ENCODE data around the gene ARHGEF39.
A peak's percentile ranks its signal among the peaks of the same experiment; 100 is the strongest.

Gene ARHGEF39

DNA sequence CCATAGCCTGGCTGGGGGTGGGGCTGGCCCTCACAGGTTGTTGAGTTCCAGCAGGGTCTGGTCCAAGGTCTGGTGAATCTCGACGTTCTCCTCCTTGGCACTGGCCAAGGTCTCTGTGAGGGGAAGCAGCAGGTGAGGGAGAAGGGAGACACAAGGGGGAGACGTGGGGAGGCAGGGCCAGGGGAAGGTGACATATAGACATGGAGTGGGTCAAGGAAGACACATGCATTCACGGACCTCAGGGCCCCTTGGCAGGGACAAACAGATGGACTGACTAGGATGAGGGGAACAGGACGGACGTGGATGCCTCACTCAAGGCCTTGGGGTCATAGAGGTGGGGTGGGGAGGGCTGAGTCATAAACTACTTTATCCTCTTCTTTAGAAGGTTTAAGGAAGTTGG is 17.1 kb upstream of the ARHGEF39 start:
- no peak overlapping the region for H3K23ac ChIP-seq (ENCODE audit: low read length)
- H3K4me2 ChIP-seq (ENCODE audit: low read length), result no peak overlapping the region
- no CpG with 5 or more reads among the region's 6 CpGs for WGBS (ENCODE audit: extremely low coverage, insufficient coverage, low lambda C conversion rate)
- no peak overlapping the region for H3K9ac ChIP-seq (ENCODE audit: low read length)
- H2BK5ac ChIP-seq (ENCODE audit: low read length), result no peak overlapping the region
- no peak overlapping the region for H4K5ac ChIP-seq (ENCODE audit: low read length)
- no peaks in the 10 kb centered on the region for H3K4me1 ChIP-seq (ENCODE audit: control insufficient read depth, low read depth, low read length)
- no peak overlapping the region for H4K8ac ChIP-seq (ENCODE audit: low read depth, low read length)
- H3K27ac ChIP-seq (ENCODE audit: low read depth, low read length), result no peak overlapping the region
- H2BK120ac ChIP-seq (ENCODE audit: low read depth, low read length), result no peak overlapping the region
- no peaks in the 10 kb centered on the region for H3K79me2 ChIP-seq (ENCODE audit: control insufficient read depth, insufficient read depth, low read length)
- no peak overlapping the region for H3K4ac ChIP-seq (ENCODE audit: low read depth, low read length)
- H2AK5ac ChIP-seq (ENCODE audit: low read length), result no peak overlapping the region
- peaks cover 8% of the 10 kb centered on the region for H3K79me1 ChIP-seq (ENCODE audit: low read length)
- H3K18ac ChIP-seq (ENCODE audit: low read length), result no peak overlapping the region
- peaks cover 11% of the 10 kb centered on the region for H3K36me3 ChIP-seq (ENCODE audit: control insufficient read depth, insufficient read depth, low read length)
- no peaks in the 10 kb centered on the region for H3K27me3 ChIP-seq (ENCODE audit: insufficient read depth, low read length, poor library complexity)
- DNase-seq, result no peak
- no peak overlapping the region for H2BK15ac ChIP-seq (replicated peaks; ENCODE audit: low read depth)
- no peak overlapping the region for H3K4me3 ChIP-seq (ENCODE audit: low read length)
- no peak overlapping the region for H3K56ac ChIP-seq (ENCODE audit: low read length)

DNA sequence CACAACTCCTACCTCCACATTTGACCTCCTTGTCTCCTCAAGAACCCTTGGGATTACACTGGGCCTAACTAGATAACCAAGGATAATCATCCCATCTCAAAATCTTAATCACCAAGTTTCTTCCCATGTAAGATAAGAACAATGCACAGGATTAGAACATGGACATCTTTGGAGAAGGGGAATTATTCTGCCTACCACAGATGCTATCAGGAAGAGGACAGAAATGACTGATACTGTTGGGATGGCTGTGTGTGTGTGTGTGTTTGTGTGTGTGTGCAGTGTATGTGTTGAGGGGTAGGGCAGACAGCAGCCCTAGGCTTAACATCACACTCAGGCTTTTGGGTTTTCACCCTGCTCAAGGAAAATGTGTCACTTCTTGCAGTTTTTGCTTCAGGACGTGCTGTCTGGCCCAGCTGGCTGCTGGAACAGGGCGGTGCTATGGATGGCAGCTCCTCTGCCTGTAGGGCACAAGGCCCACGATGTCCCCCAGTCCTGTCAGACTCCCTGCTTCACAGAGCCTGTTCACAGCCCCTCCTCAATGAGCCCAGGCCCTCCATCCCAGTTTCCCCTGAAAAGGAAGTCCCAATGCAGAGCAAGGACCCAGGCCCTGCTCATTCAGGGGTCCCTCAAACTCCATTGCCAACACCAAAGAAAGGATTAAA is 16.5 kb upstream of the ARHGEF39 start:
- no peak for DNase-seq
- Histone ChIP-seq H4K5ac (ENCODE audit: low read length) (no peak overlapping the region), H3K36me3 (ENCODE audit: control insufficient read depth, insufficient read depth, low read length) (peaks cover 11% of the 10 kb centered on the region), H3K4me1 (ENCODE audit: control insufficient read depth, low read depth, low read length) (no peaks in the 10 kb centered on the region), H3K27me3 (ENCODE audit: insufficient read depth, low read length, poor library complexity) (no peaks in the 10 kb centered on the region), H3K79me1 (ENCODE audit: low read length) (peaks cover 3% of the 10 kb centered on the region), H3K4me3 (ENCODE audit: low read length) (no peak overlapping the region), H3K9ac (ENCODE audit: low read length) (no peak overlapping the region), H4K8ac (ENCODE audit: low read depth, low read length) (no peak overlapping the region), H3K23ac (ENCODE audit: low read length) (no peak overlapping the region), H2AK5ac (ENCODE audit: low read length) (no peak overlapping the region), H3K4me2 (ENCODE audit: low read length) (no peak overlapping the region), H3K27ac (ENCODE audit: low read depth, low read length) (no peak overlapping the region), H2BK120ac (ENCODE audit: low read depth, low read length) (no peak overlapping the region), H3K18ac (ENCODE audit: low read length) (no peak overlapping the region), H2BK15ac (replicated peaks; ENCODE audit: low read depth) (no peak overlapping the region), H3K4ac (ENCODE audit: low read depth, low read length) (no peak overlapping the region), H3K56ac (ENCODE audit: low read length) (no peak overlapping the region), H3K79me2 (ENCODE audit: control insufficient read depth, insufficient read depth, low read length) (no peaks in the 10 kb centered on the region), H2BK5ac (ENCODE audit: low read length) (no peak overlapping the region)
- no CpG with 5 or more reads among the region's 3 CpGs for WGBS (ENCODE audit: extremely low coverage, insufficient coverage, low lambda C conversion rate)

DNA sequence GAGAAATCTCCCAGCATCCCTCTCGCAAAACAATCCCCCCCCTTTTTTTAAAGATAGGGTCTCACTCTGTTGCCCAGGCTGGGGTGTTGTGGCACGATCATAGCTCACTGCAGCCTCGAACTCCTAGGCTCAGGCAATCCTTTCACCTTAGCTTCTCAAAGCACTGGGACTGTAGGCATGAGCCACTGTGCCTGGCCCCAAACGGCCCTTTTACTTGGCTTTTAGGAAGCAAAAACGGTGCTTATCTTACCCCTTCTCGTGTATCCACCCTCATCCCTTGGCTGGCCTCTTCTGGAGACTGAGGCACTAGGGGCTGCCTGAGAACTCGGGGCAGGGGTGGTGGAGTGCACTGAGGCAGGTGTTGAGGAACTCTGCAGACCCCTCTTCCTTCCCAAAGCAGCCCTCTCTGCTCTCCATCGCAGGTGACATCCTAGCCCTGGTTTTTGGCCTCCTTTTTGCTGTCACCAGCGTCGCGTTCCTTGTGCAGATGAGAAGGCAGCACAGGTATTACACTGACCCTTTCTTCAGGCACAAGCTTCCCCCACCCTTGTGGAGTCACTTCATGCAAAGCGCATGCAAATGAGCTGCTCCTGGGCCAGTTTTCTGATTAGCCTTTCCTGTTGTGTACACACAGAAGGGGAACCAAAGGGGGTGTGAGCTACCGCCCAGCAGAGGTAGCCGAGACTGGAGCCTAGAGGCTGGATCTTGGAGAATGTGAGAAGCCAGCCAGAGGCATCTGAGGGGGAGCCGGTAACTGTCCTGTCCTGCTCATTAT is 15.5 kb upstream of the ARHGEF39 start:
- H3K27ac ChIP-seq (ENCODE audit: low read depth, low read length), result no peak overlapping the region
- peak; percentile 95 for DNase-seq
- H4K8ac ChIP-seq (ENCODE audit: low read depth, low read length), result no peak overlapping the region
- H3K4ac ChIP-seq (ENCODE audit: low read depth, low read length), result no peak overlapping the region
- no peaks in the 10 kb centered on the region for H3K79me1 ChIP-seq (ENCODE audit: low read length)
- H3K23ac ChIP-seq (ENCODE audit: low read length), result no peak overlapping the region
- no peak overlapping the region for H2BK120ac ChIP-seq (ENCODE audit: low read depth, low read length)
- WGBS (ENCODE audit: extremely low coverage, insufficient coverage, low lambda C conversion rate), result no CpG with 5 or more reads among the region's 15 CpGs
- H3K36me3 ChIP-seq (ENCODE audit: control insufficient read depth, insufficient read depth, low read length), result peaks cover 11% of the 10 kb centered on the region
- H3K4me1 ChIP-seq (ENCODE audit: control insufficient read depth, low read depth, low read length), result peaks cover 4% of the 10 kb centered on the region
- H4K5ac ChIP-seq (ENCODE audit: low read length), result no peak overlapping the region
- H3K18ac ChIP-seq (ENCODE audit: low read length), result no peak overlapping the region
- H2BK15ac ChIP-seq (replicated peaks; ENCODE audit: low read depth), result no peak overlapping the region
- no peaks in the 10 kb centered on the region for H3K79me2 ChIP-seq (ENCODE audit: control insufficient read depth, insufficient read depth, low read length)
- no peaks in the 10 kb centered on the region for H3K27me3 ChIP-seq (ENCODE audit: insufficient read depth, low read length, poor library complexity)
- H3K56ac ChIP-seq (ENCODE audit: low read length), result no peak overlapping the region
- no peak overlapping the region for H3K4me3 ChIP-seq (ENCODE audit: low read length)
- H2BK5ac ChIP-seq (ENCODE audit: low read length), result no peak overlapping the region
- H2AK5ac ChIP-seq (ENCODE audit: low read length), result no peak overlapping the region
- no peak overlapping the region for H3K9ac ChIP-seq (ENCODE audit: low read length)
- no peak overlapping the region for H3K4me2 ChIP-seq (ENCODE audit: low read length)

DNA sequence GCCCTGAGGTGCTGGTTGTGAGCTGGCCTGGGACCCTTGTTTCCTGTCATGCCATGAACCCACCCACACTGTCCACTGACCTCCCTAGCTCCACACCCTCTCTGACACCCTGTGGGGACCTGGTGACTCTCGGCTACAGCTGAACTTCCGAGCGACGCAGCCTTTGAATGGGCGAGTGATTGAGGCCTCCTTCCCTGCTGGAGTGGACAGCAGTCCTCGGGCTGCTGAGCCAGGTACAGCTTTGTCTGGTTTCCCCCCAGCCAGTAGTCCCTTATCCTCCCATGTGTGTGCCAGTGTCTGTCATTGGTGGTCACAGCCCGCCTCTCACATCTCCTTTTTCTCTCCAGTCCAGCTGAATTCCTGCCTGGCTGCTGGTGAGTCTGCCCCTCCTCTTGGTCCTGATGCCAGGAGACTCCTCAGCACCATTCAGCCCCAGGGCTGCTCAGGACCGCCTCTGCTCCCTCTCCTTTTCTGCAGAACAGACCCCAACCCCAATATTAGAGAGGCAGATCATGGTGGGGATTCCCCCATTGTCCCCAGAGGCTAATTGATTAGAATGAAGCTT is 14.9 kb upstream of the ARHGEF39 start:
- peaks cover 11% of the 10 kb centered on the region for H3K36me3 ChIP-seq (ENCODE audit: control insufficient read depth, insufficient read depth, low read length)
- no peak overlapping the region for H3K9ac ChIP-seq (ENCODE audit: low read length)
- no peak overlapping the region for H3K27ac ChIP-seq (ENCODE audit: low read depth, low read length)
- no CpG with 5 or more reads among the region's 8 CpGs for WGBS (ENCODE audit: extremely low coverage, insufficient coverage, low lambda C conversion rate)
- H4K8ac ChIP-seq (ENCODE audit: low read depth, low read length), result no peak overlapping the region
- no peak overlapping the region for H3K4me2 ChIP-seq (ENCODE audit: low read length)
- H3K4ac ChIP-seq (ENCODE audit: low read depth, low read length), result no peak overlapping the region
- no peak overlapping the region for H3K23ac ChIP-seq (ENCODE audit: low read length)
- H2AK5ac ChIP-seq (ENCODE audit: low read length), result no peak overlapping the region
- no peak for DNase-seq
- no peaks in the 10 kb centered on the region for H3K27me3 ChIP-seq (ENCODE audit: insufficient read depth, low read length, poor library complexity)
- H3K4me3 ChIP-seq (ENCODE audit: low read length), result no peak overlapping the region
- no peak overlapping the region for H3K18ac ChIP-seq (ENCODE audit: low read length)
- H3K4me1 ChIP-seq (ENCODE audit: control insufficient read depth, low read depth, low read length), result peaks cover 4% of the 10 kb centered on the region
- no peak overlapping the region for H3K56ac ChIP-seq (ENCODE audit: low read length)
- no peak overlapping the region for H2BK15ac ChIP-seq (replicated peaks; ENCODE audit: low read depth)
- H4K5ac ChIP-seq (ENCODE audit: low read length), result no peak overlapping the region
- H2BK120ac ChIP-seq (ENCODE audit: low read depth, low read length), result no peak overlapping the region
- no peak overlapping the region for H2BK5ac ChIP-seq (ENCODE audit: low read length)
- no peaks in the 10 kb centered on the region for H3K79me1 ChIP-seq (ENCODE audit: low read length)
- no peaks in the 10 kb centered on the region for H3K79me2 ChIP-seq (ENCODE audit: control insufficient read depth, insufficient read depth, low read length)

DNA sequence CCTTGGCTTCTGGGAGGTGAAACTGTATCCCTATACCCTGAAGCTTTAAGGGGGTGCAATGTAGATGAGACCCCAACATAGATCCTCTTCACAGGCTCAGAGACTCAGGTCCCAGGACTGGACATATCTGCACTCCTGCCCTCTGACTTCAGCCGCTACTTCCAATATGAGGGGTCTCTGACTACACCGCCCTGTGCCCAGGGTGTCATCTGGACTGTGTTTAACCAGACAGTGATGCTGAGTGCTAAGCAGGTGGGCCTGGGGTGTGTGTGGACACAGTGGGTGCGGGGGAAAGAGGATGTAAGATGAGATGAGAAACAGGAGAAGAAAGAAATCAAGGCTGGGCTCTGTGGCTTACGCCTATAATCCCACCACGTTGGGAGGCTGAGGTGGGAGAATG is 14.1 kb upstream of the ARHGEF39 start:
- Histone ChIP-seq H3K79me1 (ENCODE audit: low read length) (no peaks in the 10 kb centered on the region), H3K18ac (ENCODE audit: low read length) (no peak overlapping the region), H3K36me3 (ENCODE audit: control insufficient read depth, insufficient read depth, low read length) (peaks cover 7% of the 10 kb centered on the region), H3K27ac (ENCODE audit: low read depth, low read length) (no peak overlapping the region), H3K79me2 (ENCODE audit: control insufficient read depth, insufficient read depth, low read length) (no peaks in the 10 kb centered on the region), H4K5ac (ENCODE audit: low read length) (no peak overlapping the region), H3K4ac (ENCODE audit: low read depth, low read length) (no peak overlapping the region), H2AK5ac (ENCODE audit: low read length) (no peak overlapping the region), H3K23ac (ENCODE audit: low read length) (no peak overlapping the region), H3K4me3 (ENCODE audit: low read length) (no peak overlapping the region), H3K56ac (ENCODE audit: low read length) (no peak overlapping the region), H2BK5ac (ENCODE audit: low read length) (no peak overlapping the region), H2BK120ac (ENCODE audit: low read depth, low read length) (no peak overlapping the region), H3K4me1 (ENCODE audit: control insufficient read depth, low read depth, low read length) (peaks cover 4% of the 10 kb centered on the region), H3K4me2 (ENCODE audit: low read length) (no peak overlapping the region), H4K8ac (ENCODE audit: low read depth, low read length) (no peak overlapping the region), H3K27me3 (ENCODE audit: insufficient read depth, low read length, poor library complexity) (no peaks in the 10 kb centered on the region), H3K9ac (ENCODE audit: low read length) (no peak overlapping the region), H2BK15ac (replicated peaks; ENCODE audit: low read depth) (no peak overlapping the region)
- no CpG with 5 or more reads among the region's 5 CpGs for WGBS (ENCODE audit: extremely low coverage, insufficient coverage, low lambda C conversion rate)
- no peak for DNase-seq
